ENCODE data around the gene NACAD. TPM values are rescaled to one million over a fixed set of nuclear protein-coding genes. Genes with fewer than 3 reads are reported as not detected.

The NACAD gene
- total and polyA plus RNA-seq, 8 donors: 2.0 to 10.9 (median 9.3) TPM

- Histone ChIP-seq H3K4me3 (no peak overlapping the region), H3K4me1 (peaks cover 21 to 51% of the 10 kb centered on the region in 2 donors), H3K9me3 (no peaks in the 10 kb centered on the region), H3K36me3 (peaks cover 0 to 55% of the 10 kb centered on the region in 2 donors), H3K27me3 (no peaks in the 10 kb centered on the region), H3K27ac (no peak overlapping the region)
- ATAC-seq: no peak
- intact Hi-C loops (cut with DNase I): no loop called here
- DNase-seq: no peak
- no peak for TF ChIP-seq CTCF (IDR thresholded peaks at IDR 0.05)
Observed at GRCh38 chr7:45108863-45109262, 20.1 kb upstream of the NACAD start.

DNA sequence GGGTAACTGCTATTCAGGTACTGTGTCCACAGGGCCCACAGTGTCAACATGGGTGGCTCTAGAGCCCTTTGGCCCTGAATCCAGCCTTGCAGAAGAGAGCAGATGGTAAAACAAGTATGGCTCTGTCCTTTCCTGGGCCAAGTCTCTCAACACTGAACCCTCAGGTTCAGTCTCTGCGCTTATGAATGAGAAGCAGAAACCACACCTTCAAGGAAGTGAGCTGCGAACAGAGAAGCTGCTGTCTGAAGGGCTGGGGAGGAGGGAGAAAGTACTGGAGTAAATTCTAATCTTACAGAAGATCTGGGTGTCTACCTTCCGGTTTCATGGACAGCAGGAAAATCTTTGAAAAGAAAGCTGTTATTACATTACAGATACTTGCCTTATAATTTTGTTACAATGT lies 18.6 kb upstream of the NACAD start:
- Histone ChIP-seq H3K36me3 (peaks cover 0 to 70% of the 10 kb centered on the region in 2 donors), H3K27me3 (no peaks in the 10 kb centered on the region)
- intact Hi-C loops (cut with DNase I): no loop called here

GRCh38 chr7:45106820-45107219 lies 18.1 kb upstream of the NACAD start:
- peaks cover 21 to 46% of the 10 kb centered on the region in 2 donors for H3K4me1 ChIP-seq
- peaks cover 0 to 76% of the 10 kb centered on the region in 2 donors for H3K36me3 ChIP-seq
- H3K27me3 ChIP-seq: no peaks in the 10 kb centered on the region
- intact Hi-C loops (cut with DNase I): no loop called here
- no peak for ATAC-seq
- no peaks in the 10 kb centered on the region for H3K9me3 ChIP-seq
- no peak overlapping the region for H3K27ac ChIP-seq
- no peak for TF ChIP-seq CTCF (IDR thresholded peaks at IDR 0.05)
- DNase-seq: no peak
- H3K4me3 ChIP-seq: no peak overlapping the region

More for the DNA sequence above, 18.6 kb upstream of the NACAD start:
- Histone ChIP-seq H3K4me3 (no peak overlapping the region), H3K4me1 (peaks cover 21 to 50% of the 10 kb centered on the region in 2 donors), H3K9me3 (no peaks in the 10 kb centered on the region), H3K27ac (no peak overlapping the region)
- DNase-seq (no peak), ATAC-seq (no peak)
- TF ChIP-seq CTCF (IDR thresholded peaks at IDR 0.05): no peak

- no peak for DNase-seq
- Histone ChIP-seq H3K4me1 (peaks cover 20 to 42% of the 10 kb centered on the region in 2 donors), H3K4me3 (no peak overlapping the region), H3K9me3 (no peaks in the 10 kb centered on the region), H3K36me3 (peaks cover 0 to 87% of the 10 kb centered on the region in 2 donors), H3K27me3 (no peaks in the 10 kb centered on the region), H3K27ac (no peak overlapping the region)
- no peak for TF ChIP-seq CTCF (IDR thresholded peaks at IDR 0.05)
- no peak for ATAC-seq
- intact Hi-C loops (cut with DNase I): no loop called here
Observed at GRCh38 chr7:45105588-45106188, 16.9 kb upstream of the NACAD start.

DNA sequence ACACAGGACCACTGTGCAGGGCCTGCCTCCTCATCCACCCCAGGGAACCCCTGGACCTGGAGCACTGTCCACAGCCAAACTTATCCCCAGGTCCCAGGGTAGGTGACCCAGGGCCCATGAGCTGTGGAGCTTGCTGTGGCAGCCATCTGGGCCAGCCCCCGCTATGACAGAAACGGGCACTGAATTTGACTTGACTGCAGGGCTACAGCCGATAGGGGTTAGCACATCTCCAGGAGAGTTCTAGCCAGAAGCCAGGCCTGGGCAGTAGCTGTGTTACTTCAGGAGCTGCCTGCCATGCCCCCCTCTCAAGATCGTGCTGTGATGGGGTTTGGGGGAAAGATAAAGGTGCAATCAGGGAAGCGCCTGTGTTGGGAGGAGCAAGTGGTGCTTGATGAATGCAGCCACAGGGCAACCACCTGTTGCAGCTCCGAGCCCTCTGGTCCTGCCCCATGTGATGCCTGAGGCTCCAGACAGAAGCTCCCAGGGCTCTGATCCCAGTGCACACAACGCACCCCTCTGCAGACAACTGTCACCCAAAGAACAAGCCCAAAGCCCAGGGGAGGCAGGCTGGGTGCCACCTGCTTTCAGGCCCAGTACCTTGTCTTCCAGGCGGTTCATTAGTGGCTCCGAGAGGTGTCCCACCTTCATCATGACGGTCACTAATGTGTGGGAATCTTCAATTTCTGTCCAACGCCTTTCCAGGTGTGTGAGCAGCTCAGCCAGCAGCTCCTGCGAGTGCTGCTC lies 16.2 kb upstream of the NACAD start:
- intact Hi-C loops (cut with DNase I): no loop called here
- no peak for TF ChIP-seq CTCF (IDR thresholded peaks at IDR 0.05)
- H3K27ac ChIP-seq: no peak overlapping the region
- peaks cover 0 to 94% of the 10 kb centered on the region in 2 donors for H3K36me3 ChIP-seq
- no peaks in the 10 kb centered on the region for H3K27me3 ChIP-seq
- H3K9me3 ChIP-seq: no peaks in the 10 kb centered on the region
- no peak for ATAC-seq
- DNase-seq: no peak
- H3K4me3 ChIP-seq: no peak overlapping the region
- peaks cover 16 to 35% of the 10 kb centered on the region in 2 donors for H3K4me1 ChIP-seq

All from left lung (tissue), 10 donors.